Right lung (tissue), 5 donors: ENCODE results near the gene ODAD4. TPM values are rescaled to one million over a fixed set of nuclear protein-coding genes. Genes with fewer than 3 reads are reported as not detected.
A peak's percentile ranks its signal among the peaks of the same experiment; 100 is the strongest.

Experiments used
- DNase-seq, 2 donors: peaks; one replicate each; pipeline ENCODE4 v3.0.0-alpha.2; 2013
- polyA plus RNA-seq, 5 donors: library from polyadenylated mRNA; unstranded; fragments of 120-200 nt; gene quantifications; one replicate each; pipeline versions ENCODE4 v1.2.1 to v1.2.3, GENCODE V29; 2013; ENCODE audit warnings: inconsistent platforms in 1 of 5, low replicate concordance in 1 of 5; ENCODE audit not compliant: insufficient read length in 5 of 5, insufficient read depth in 1 of 5

Gene ODAD4
- polyA plus RNA-seq, 5 donors, result 3.8 to 8.8 (median 6.0) TPM

GRCh38 chr17:41939693-41940090, 9.3 kb downstream of the ODAD4 start:
- no peak for DNase-seq

- no peak for DNase-seq
These were observed 10.8 kb downstream of the ODAD4 start for GRCh38 chr17:41941168-41941567.

GRCh38 chr17:41942626-41943373, 12.4 kb downstream of the ODAD4 start:
- no peak for DNase-seq

GRCh38 chr17:41943492-41943891, 13.1 kb downstream of the ODAD4 start:
- DNase-seq, result no peak

- DNase-seq, result no peak
These were observed 14.5 kb downstream of the ODAD4 start for GRCh38 chr17:41944943-41945342.

- no peak for DNase-seq
These were observed 18.5 kb downstream of the ODAD4 start for GRCh38 chr17:41948762-41949460.

GRCh38 chr17:41956522-41956921, 26.1 kb downstream of the ODAD4 start:
- DNase-seq, result no peak

GRCh38 chr17:41957031-41957868, 26.8 kb downstream of the ODAD4 start:
- DNase-seq, result no peak

GRCh38 chr17:41957869-41958439, 27.5 kb downstream of the ODAD4 start:
- DNase-seq, result no peak

- no peak for DNase-seq
These were observed 28.6 kb downstream of the ODAD4 start for GRCh38 chr17:41959030-41959335.

GRCh38 chr17:41959336-41960095, 29.1 kb downstream of the ODAD4 start:
- no peak for DNase-seq

GRCh38 chr17:41962111-41962510, 31.7 kb downstream of the ODAD4 start:
- DNase-seq, result no peak

GRCh38 chr17:41962768-41963434, 32.5 kb downstream of the ODAD4 start:
- DNase-seq, result peak; percentile 59 to 67

- peak; percentile 51 to 52 for DNase-seq
These were observed 35.5 kb downstream of the ODAD4 start for GRCh38 chr17:41965694-41966462.

- DNase-seq, result peak; percentile 90 to 93
These were observed 36.2 kb downstream of the ODAD4 start, which contains the start of gene CNP for GRCh38 chr17:41966463-41967140. TSS of gene CNP (plus strand) at chr17:41966795. CDS start at chr17:41966885, 90 bp downstream.

- DNase-seq, result no peak
These were observed 36.9 kb downstream of the ODAD4 start for GRCh38 chr17:41967141-41967920.

GRCh38 chr17:41967921-41968578, 37.6 kb downstream of the ODAD4 start:
- no peak for DNase-seq

GRCh38 chr17:41968676-41969075, 38.3 kb downstream of the ODAD4 start:
- DNase-seq, result no peak
